ENCODE measurements around the gene MTRF1L. TPM values are rescaled to one million over a fixed set of nuclear protein-coding genes. Genes with fewer than 3 reads are reported as not detected.
"Not testable (repeated sequence)": the region's sequence is repeated elsewhere in the genome, so short reads cannot be mapped to it uniquely, and the experiment has no call there.

The MTRF1L gene
- total RNA-seq, 2 donors from 2014 or later: 17.9 to 22.6 TPM

GRCh38 chr6:153012856-153013255, 10.3 kb upstream of the MTRF1L start:
- DNase-seq (ENCODE audit: low spot score): no peak
- TF ChIP-seq CTCF (IDR thresholded peaks at IDR 0.05): no peak
- Histone ChIP-seq H3K27ac (no peak overlapping the region), H3K36me3 (no peaks in the 10 kb centered on the region), H3K4me1 (ENCODE audit: control insufficient read depth in 1 of 2, low read depth in 2 of 2) (no peaks in the 10 kb centered on the region), H3K27me3 (replicated peaks; ENCODE audit: insufficient read depth) (no peaks in the 10 kb centered on the region), H3K9me3 (no peaks in the 10 kb centered on the region), H3K4me3 (no peak overlapping the region)
- ATAC-seq (ENCODE audit: insufficient number of reproducible peaks, low FRiP score, low read depth): no peak

- no peak for ATAC-seq (ENCODE audit: insufficient number of reproducible peaks, low FRiP score, low read depth)
- H3K4me1 ChIP-seq (ENCODE audit: control insufficient read depth in 1 of 2, low read depth in 2 of 2): peaks cover 31 to 39% of the 10 kb centered on the region in 2 donors
- TF ChIP-seq CTCF (IDR thresholded peaks at IDR 0.05): no peak
- H3K36me3 ChIP-seq: no peaks in the 10 kb centered on the region
- H3K9me3 ChIP-seq: no peaks in the 10 kb centered on the region
- DNase-seq (ENCODE audit: low spot score): no peak
- peak overlapping the region; percentile 82 for H3K27ac ChIP-seq
- peak overlapping the region; percentile 75 for H3K4me3 ChIP-seq
- no peaks in the 10 kb centered on the region for H3K27me3 ChIP-seq (replicated peaks; ENCODE audit: insufficient read depth)
Measured at GRCh38 chr6:153003366-153003690, 819 bp upstream of the MTRF1L start.

DNA sequence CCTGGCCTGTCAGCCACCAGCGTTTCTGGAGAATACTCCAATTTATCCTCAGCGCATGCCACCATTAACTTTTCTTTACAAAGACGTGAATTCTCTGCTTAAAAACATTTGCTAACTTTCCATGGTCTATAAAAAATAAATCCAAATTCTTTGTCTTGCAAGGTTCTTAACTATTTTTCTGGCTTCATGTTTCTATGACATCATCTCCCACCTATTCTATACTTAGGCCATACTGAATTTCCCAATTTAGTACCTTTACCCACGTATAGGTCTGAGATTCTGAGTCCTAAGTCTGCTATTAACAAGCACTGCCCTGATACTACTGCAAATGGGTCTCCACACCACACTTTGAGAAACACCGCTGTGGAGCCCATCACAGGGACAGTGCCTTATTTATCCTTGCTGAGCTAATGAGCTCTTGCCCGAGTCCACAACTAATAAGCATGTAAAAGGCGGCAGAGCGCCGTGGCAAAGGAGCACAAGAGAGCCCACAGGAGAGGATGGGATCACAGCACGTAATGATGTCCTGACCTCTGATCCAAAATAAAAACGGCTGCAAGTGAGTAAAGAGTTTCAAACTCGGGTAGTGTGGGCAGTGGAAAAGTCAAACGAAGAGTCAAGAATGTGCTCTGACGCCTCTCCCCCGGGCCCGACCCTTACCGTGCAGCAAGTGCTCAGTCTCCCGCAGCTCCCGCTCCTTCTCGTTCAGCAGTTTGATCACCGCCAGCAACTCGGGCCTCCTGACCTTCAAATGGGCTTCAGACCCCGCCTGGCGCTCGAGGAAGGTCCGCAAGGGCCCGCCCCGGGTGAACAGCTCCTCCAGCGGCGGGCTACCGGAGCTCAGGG, 519 bp downstream of the MTRF1L start:
- Histone ChIP-seq H3K4me3 (peak overlapping the region; percentile 75), H3K9me3 (no peaks in the 10 kb centered on the region), H3K27ac (peak overlapping the region; percentile 82), H3K36me3 (peaks cover 7% of the 10 kb centered on the region), H3K27me3 (replicated peaks; ENCODE audit: insufficient read depth) (no peaks in the 10 kb centered on the region), H3K4me1 (ENCODE audit: control insufficient read depth in 1 of 2, low read depth in 2 of 2) (peaks cover 31 to 39% of the 10 kb centered on the region in 2 donors)
- ATAC-seq (ENCODE audit: insufficient number of reproducible peaks, low FRiP score, low read depth): peak; percentile 13
- DNase-seq (ENCODE audit: low spot score): no peak
- no peak for TF ChIP-seq CTCF (IDR thresholded peaks at IDR 0.05)

GRCh38 chr6:153000790-153001189, 1.7 kb downstream of the MTRF1L start:
- H3K9me3 ChIP-seq; ATAC-seq (ENCODE audit: insufficient number of reproducible peaks, low FRiP score, low read depth); H3K27me3 ChIP-seq (replicated peaks; ENCODE audit: insufficient read depth); DNase-seq (ENCODE audit: low spot score): not testable (repeated sequence)
- H3K27ac ChIP-seq: peak overlapping the region; percentile 14 to 21
- peaks cover 35 to 40% of the 10 kb centered on the region in 2 donors for H3K4me1 ChIP-seq (ENCODE audit: control insufficient read depth in 1 of 2, low read depth in 2 of 2)
- peaks cover 10% of the 10 kb centered on the region for H3K36me3 ChIP-seq
- peak overlapping the region; percentile 75 for H3K4me3 ChIP-seq

DNA sequence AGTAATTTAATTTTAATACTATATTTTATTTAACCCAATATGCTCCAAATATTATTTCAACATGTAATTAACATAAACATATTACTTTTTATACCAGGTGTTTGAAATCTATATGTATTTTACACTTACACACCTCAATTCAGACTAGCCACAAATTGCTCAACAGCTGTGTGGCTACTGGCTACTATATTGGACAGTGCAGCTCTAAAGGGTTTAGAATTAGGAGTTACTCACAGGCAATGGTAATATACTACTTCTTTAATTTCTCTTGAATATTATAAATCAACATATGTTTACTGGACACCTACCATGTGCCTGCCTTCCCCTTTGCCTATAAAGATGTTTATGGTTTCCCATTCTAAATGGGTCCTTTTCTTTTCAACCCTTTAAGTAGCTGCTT, 2.3 kb downstream of the MTRF1L start:
- no peak for TF ChIP-seq CTCF (IDR thresholded peaks at IDR 0.05)
- DNase-seq (ENCODE audit: low spot score) (no peak), ATAC-seq (ENCODE audit: insufficient number of reproducible peaks, low FRiP score, low read depth) (no peak)
- H3K27ac ChIP-seq: peak overlapping the region in 1 of 2 donors; percentile 21
- no peaks in the 10 kb centered on the region for H3K27me3 ChIP-seq (replicated peaks; ENCODE audit: insufficient read depth)
- H3K36me3 ChIP-seq: peaks cover 10% of the 10 kb centered on the region
- H3K4me1 ChIP-seq (ENCODE audit: control insufficient read depth in 1 of 2, low read depth in 2 of 2): peaks cover 40 to 41% of the 10 kb centered on the region in 2 donors
- H3K9me3 ChIP-seq: no peaks in the 10 kb centered on the region
- H3K4me3 ChIP-seq: peak overlapping the region; percentile 75

GRCh38 chr6:152999538-152999937, 3.0 kb downstream of the MTRF1L start:
- Histone ChIP-seq H3K4me3 (peak overlapping the region; percentile 75), H3K36me3 (peaks cover 10% of the 10 kb centered on the region), H3K27ac (peak overlapping the region; percentile 15 to 21), H3K4me1 (ENCODE audit: control insufficient read depth in 1 of 2, low read depth in 2 of 2) (peaks cover 40 to 41% of the 10 kb centered on the region in 2 donors)
- ATAC-seq (ENCODE audit: insufficient number of reproducible peaks, low FRiP score, low read depth); H3K9me3 ChIP-seq; H3K27me3 ChIP-seq (replicated peaks; ENCODE audit: insufficient read depth); DNase-seq (ENCODE audit: low spot score): not testable (repeated sequence)
